NCI-H187 treated with DMSO at 0.1 percent for 48 hours (cell line): ENCODE results near the gene ITGAE.
"Not testable (repeated sequence)": the region's sequence is repeated elsewhere in the genome, so short reads cannot be mapped to it uniquely, and the experiment has no call there.

Experiments
- DNase-seq: peaks from one replicate; lab custom pipeline; 2025; lab: John Stamatoyannopoulos, UW

The ITGAE gene

DNA sequence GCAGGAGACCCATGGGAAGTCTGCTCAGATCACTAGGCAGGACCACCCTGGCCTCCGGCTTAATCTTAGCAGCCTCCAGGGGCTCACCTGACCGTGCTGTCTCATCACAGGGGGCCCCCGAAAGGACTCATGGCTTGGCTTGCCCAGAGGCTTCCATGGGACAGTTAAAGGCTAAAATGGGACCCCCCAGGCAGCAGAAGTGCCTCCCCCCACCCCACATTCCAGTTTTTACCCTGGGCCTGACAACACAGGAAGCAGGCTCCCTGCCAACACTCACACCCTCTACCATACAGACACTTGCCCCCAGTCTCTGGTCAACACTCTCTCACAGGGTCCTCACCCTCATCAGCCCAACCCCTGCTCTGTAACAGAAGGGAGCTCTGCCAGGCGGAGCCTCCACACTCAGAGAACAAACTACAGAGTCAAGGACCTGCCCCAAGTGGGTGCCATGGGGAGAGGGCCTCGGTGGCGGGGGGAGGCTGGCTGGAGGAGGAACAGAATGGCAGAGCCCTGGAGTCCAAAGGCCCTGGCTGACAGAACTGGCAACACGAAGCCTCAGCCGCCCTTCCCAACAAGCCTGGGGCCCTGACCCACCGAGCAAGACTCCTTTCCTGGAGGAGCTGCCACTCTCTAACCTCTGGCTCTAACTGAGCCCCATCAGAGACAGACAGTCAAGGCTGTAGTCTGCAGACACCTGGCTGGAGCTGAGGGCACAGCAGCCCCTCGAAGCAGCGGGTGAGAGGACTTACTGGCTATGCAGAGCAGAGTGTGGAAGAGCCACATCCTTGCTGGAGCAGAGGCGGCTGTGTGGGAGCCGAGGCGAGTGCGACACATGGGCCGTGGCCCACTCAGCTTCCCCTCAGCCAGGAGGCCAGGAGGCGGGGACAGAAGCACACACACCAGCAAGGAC lies at the start of gene ITGAE:
TSS of gene ITGAE (minus strand) at position 827 of the 910 bp plus-strand sequence. CDS start at position 783, 44 bp downstream.
- no peak for DNase-seq

- no peak for DNase-seq
Measured at GRCh38 chr17:3848229-3848835, 47.3 kb upstream of the ITGAE start.

- no peak for DNase-seq
Measured at GRCh38 chr17:3847165-3847670, 46.2 kb upstream of the ITGAE start.

- DNase-seq = no peak
Measured at GRCh38 chr17:3846437-3847164, 45.6 kb upstream of the ITGAE start.

GRCh38 chr17:3845621-3846436 lies 44.8 kb upstream of the ITGAE start, which contains the start of gene NCBP3:
Gene NCBP3, minus strand, starts transcription at chr17:3846246. Its CDS starts 23 bp downstream, at chr17:3846223.
- no peak for DNase-seq

- no peak for DNase-seq
Measured at GRCh38 chr17:3845291-3845620, 44.3 kb upstream of the ITGAE start.

- DNase-seq = not testable (repeated sequence)
Measured at GRCh38 chr17:3844556-3844955, 43.6 kb upstream of the ITGAE start.

DNA sequence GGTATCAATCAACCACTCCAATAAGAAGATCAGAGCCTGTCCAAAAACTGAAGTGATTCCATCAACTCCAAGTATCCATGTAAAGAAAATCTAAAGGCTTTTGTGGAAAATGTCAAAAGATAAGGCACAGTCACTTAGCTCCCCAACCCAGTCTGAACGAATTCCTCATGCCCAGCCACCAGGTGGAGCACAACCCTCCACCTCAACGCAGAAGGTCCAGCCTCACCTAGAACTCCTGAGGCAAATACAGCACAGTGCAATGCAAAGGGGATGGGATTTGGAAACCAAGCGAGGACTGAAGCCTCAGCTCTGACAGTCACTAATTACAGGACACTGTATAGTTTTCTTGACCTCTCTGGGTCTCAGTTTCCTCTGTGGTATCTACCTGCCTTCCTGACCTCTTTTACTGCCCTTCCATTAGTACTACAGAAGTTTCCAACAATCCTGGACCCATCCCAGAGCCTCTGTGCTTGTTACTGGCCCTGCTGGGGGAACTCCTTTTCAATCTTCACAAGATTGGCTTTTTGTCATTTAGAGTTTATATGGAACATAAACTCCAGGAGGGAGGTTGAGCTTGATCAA lies 43.0 kb upstream of the ITGAE start:
- DNase-seq = no peak

GRCh38 chr17:3838206-3838605 lies 37.2 kb upstream of the ITGAE start:
- DNase-seq = no peak

DNA sequence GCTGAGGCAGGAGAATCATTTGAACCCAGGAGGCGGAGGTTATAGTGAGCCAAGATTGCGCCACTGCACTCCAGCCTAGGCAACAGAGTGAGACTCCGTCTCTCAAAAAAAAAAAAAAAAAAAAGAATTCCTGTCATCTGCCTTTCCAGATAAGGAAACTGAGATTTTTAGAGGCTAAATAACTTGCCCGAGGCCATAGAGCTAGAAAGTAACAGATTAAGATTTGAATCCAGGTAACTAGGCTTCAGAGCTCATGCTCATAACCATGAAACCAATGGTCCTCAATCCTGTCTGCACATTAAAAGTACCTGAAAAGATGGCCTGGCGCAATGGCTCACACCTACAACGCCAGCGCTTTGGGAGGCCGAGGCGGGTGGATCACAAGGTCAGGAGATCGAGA lies 35.6 kb upstream of the ITGAE start:
- DNase-seq = no peak

DNA sequence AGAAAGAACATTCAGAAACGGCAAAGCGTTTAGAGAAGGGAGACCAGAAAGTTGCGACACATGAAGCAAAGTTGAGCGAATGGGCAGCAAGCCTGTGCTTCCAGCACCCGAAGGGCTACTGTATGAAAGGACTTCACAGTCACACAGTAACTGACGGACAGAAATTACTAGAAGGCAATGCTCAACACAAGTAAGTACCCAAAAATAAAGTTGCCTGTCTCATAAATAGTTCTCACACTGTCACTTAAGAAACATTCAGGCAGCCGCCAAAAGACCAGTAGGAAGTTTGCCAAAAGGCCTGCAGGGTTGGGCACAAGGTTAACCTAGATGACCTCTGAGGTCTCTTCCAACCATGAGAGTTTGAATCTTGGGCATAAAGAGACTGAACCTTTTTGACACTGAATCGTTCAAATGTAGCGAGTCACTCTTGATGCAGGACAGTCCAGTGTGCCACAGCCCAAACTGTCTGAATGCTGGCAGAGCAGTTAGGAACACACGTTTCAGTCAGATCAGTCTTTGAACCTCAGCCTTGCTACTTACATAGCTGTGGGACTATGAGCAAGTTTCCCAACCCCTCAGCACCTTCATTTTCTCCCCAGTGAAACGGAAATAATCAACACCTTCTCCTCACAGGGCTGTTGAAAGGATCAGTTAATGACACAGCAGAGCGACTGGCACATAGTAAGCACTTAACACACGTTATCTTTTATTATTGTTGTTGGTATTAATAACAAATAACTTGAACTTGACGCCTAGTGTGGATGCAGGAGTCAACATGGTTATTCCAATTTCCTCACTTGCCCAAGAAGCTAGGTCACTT lies 34.6 kb upstream of the ITGAE start:
- DNase-seq = no peak

GRCh38 chr17:3834811-3835210 lies 33.8 kb upstream of the ITGAE start:
- no peak for DNase-seq

DNA sequence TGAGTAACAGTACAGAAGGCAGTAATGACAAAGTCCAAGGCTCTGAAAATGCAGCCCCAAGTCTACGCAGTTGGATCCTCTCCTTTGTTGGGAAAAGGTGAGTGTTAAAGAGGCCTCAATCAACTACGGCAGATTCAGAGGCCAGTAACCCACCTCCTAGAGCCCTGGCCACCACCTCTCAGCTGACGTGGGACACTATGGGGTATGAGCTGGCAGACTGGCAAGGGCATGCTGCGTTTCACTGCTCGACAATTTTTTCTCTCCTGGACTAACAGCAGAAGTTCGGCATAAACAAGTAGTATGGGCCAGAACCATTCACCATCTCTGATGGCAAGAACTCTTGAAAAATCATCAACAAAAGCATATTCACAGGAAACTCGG lies 27.9 kb upstream of the ITGAE start:
- no peak for DNase-seq

DNA sequence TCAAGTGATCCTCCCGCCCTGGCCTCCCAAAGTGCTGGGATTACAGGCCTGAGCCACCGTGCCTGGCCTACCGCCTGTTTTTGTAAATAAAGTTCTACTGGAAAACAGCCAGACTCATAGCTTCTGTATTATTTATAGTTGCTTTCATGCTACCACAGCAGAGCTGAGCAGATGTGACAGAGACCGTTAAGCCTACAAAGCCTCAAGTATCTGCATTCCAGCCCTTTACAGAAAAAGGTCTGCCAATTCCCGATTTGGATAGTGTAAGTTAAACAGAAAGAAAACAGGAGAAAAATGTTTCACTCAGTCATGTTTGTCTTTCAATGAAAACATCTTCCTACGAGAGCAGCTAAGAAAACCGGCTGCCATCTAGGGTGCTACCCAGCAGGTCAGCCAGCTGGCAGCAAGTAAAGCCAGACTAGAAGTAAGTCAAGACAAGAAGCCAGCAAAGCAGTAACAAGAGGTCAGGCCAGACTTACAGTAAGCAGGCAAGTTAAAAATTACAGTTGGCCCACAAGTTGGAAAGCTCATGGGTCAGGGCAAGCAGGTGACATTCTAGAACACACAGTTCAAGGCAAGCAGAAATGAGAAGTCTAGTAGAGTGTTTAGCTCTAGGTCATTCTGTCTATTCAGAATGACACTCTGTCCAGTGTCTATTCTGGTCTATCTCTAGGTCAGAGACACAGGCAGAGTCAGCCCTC lies 27.3 kb upstream of the ITGAE start:
- no peak for DNase-seq

GRCh38 chr17:3827124-3827773 lies 26.3 kb upstream of the ITGAE start:
- no peak for DNase-seq

- no peak for DNase-seq
Measured at GRCh38 chr17:3826191-3826590, 25.2 kb upstream of the ITGAE start.

- no peak for DNase-seq
Measured at GRCh38 chr17:3821101-3821500, 20.1 kb upstream of the ITGAE start.

- no peak for DNase-seq
Measured at GRCh38 chr17:3818786-3819185, 17.8 kb upstream of the ITGAE start.

DNA sequence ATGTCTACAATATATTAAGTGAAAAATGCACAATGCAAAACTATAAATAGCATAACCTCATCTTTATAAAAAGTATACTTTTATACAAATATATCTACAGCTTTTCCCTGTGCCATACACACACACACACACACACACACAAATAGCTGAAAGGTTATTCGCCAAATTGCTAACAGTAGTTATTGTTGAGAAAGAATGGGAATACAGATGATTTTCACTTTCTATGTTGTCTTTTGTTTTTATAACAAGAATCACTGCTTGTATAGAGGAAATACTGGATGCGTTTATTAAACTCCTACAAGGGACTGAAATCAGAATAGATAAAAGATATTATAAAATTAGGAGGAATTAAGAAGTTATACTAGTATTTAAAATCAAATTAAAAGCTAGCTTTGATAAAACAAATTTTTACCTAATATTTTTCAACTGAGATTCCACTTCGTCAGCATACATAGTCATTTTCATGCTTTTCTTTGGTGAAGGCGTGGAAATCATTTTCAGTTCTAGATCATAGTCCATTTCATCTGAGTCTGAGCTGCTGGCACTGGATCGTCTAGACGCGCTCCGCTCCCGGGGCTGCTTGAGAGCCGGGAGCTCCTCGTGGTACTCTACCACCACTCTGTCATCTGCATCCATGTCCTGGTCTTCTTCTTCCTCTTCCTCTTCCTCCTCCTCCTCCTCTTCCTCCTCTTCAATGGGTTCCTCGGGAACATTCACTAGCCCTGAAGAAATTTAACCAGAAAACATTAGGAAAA lies 17.0 kb upstream of the ITGAE start:
- DNase-seq = no peak
